Astrocyte (in vitro differentiated cells and primary cell): Measurements from ENCODE around the gene FAM234A. TPM values are rescaled to one million over a fixed set of nuclear protein-coding genes. Genes with fewer than 3 reads are reported as not detected.
A peak's percentile ranks its signal among the peaks of the same experiment; 100 is the strongest.

Experiments
- DNase-seq: peaks from one replicate; pipeline ENCODE4 v3.0.0-alpha.2; 2010; ENCODE audit warnings: low read depth
- FAIRE-seq: peaks from 2 replicates; lab custom pipeline; 2011; peaks lifted over from hg19 to GRCh38; lab: Jason Lieb, UNC
- H2AFZ ChIP-seq: 2 replicates; pipeline ENCODE4 v1.6.0; 2012; ENCODE audit warnings: low read depth, low read length, inconsistent platforms
- H3K27ac ChIP-seq: 2 replicates; pipeline ENCODE4 v1.5.1; 2011; ENCODE audit warnings: low read depth, low read length, inconsistent platforms
- H3K27me3 ChIP-seq: 2 replicates; pipeline ENCODE4 v1.6.0; 2011; ENCODE audit warnings: low read length, inconsistent platforms; ENCODE audit not compliant: insufficient read depth
- H3K36me3 ChIP-seq: 2 replicates; pipeline ENCODE4 v1.5.1; 2011; ENCODE audit warnings: low read length, inconsistent platforms; ENCODE audit not compliant: insufficient read depth
- H3K4me1 ChIP-seq: 2 replicates; pipeline ENCODE4 v1.5.1; 2011; ENCODE audit warnings: low read length, inconsistent platforms; ENCODE audit not compliant: insufficient read depth
- H3K4me2 ChIP-seq: 2 replicates; pipeline ENCODE4 v1.6.0; 2012; ENCODE audit warnings: low read length, inconsistent platforms
- H3K4me3 ChIP-seq: 2 replicates; pipeline ENCODE4 v1.5.1; 2011; ENCODE audit warnings: low read depth, mild to moderate bottlenecking, low read length, inconsistent platforms; ENCODE audit not compliant: insufficient read depth
- H3K79me2 ChIP-seq: 2 replicates; pipeline ENCODE4 v1.6.0; 2012; ENCODE audit warnings: mild to moderate bottlenecking, low read length, inconsistent platforms; ENCODE audit not compliant: insufficient read depth
- H3K9ac ChIP-seq: 2 replicates; pipeline ENCODE4 v1.6.0; 2012; ENCODE audit warnings: mild to moderate bottlenecking, low read length, inconsistent platforms
- H3K9me3 ChIP-seq: 2 replicates; pipeline ENCODE4 v1.5.1; 2012; ENCODE audit warnings: low read depth, mild to moderate bottlenecking, low read length, inconsistent platforms; ENCODE audit not compliant: insufficient read depth
- H4K20me1 ChIP-seq: 2 replicates; pipeline ENCODE4 v1.6.0; 2012; ENCODE audit warnings: low read length, inconsistent platforms; ENCODE audit not compliant: insufficient read depth
- H3K27ac Mint-ChIP-seq: one replicate; pipeline ENCODE4 v1.8.0; 2021; ENCODE audit warnings: mild to moderate bottlenecking, mixed read lengths; ENCODE audit not compliant: unreplicated experiment
- H3K27me3 Mint-ChIP-seq: one replicate; pipeline ENCODE4 v1.8.0; 2021; ENCODE audit warnings: low read depth, mixed read lengths; ENCODE audit not compliant: unreplicated experiment
- H3K36me3 Mint-ChIP-seq: one replicate; pipeline ENCODE4 v1.8.0; 2021; ENCODE audit warnings: low read depth, mixed read lengths; ENCODE audit not compliant: unreplicated experiment
- H3K4me1 Mint-ChIP-seq: one replicate; pipeline ENCODE4 v1.8.0; 2021; ENCODE audit warnings: low read depth, mixed read lengths; ENCODE audit not compliant: unreplicated experiment
- H3K4me3 Mint-ChIP-seq: one replicate; pipeline ENCODE4 v1.8.0; 2021; ENCODE audit warnings: mild to moderate bottlenecking, moderate library complexity, mixed read lengths; ENCODE audit not compliant: unreplicated experiment
- H3K9me3 Mint-ChIP-seq: one replicate; pipeline ENCODE4 v1.8.0; 2021; ENCODE audit warnings: mild to moderate bottlenecking, mixed read lengths; ENCODE audit not compliant: unreplicated experiment
- CTCF ChIP-seq: IDR thresholded peaks from 2 replicates; pipeline ENCODE4 v1.5.1; 2011; ENCODE audit warnings: low read depth, mild to moderate bottlenecking, inconsistent platforms, low read length, moderate library complexity; ENCODE audit not compliant: insufficient read depth
- EZH2 ChIP-seq: IDR thresholded peaks from 2 replicates; pipeline ENCODE4 v1.6.1; 2012; ENCODE audit warnings: mild to moderate bottlenecking, low read length, inconsistent platforms; ENCODE audit not compliant: insufficient read depth
- total RNA-seq: library from RNA; stranded (reverse); gene quantifications from 2 replicates; pipeline ENCODE4 v1.2.1, GENCODE V29; 2021

Gene FAM234A
- total RNA-seq, 1 donor from 2014 or later = 70.8 TPM

- Histone ChIP-seq H2AFZ (no peak overlapping the region), H3K9ac (no peak overlapping the region), H3K27me3 (peaks cover 7% of the 10 kb centered on the region), H3K4me2 (no peak overlapping the region), H3K4me3 (no peak overlapping the region), H3K4me1 (peaks cover 4% of the 10 kb centered on the region), H3K27ac (no peak overlapping the region), H3K9me3 (no peaks in the 10 kb centered on the region), H3K36me3 (no peaks in the 10 kb centered on the region), H4K20me1 (peaks cover 4% of the 10 kb centered on the region), H3K79me2 (no peaks in the 10 kb centered on the region)
- Mint-ChIP-seq H3K9me3 (no peaks in the 10 kb centered on the region), H3K4me3 (peak overlapping the region; percentile 21), H3K27me3 (peaks cover 13% of the 10 kb centered on the region), H3K4me1 (no peaks in the 10 kb centered on the region), H3K27ac (no peak overlapping the region), H3K36me3 (no peaks in the 10 kb centered on the region)
- no peak for TF ChIP-seq EZH2
- TF ChIP-seq CTCF = no peak
- FAIRE-seq (no peak), DNase-seq (no peak)
These were observed 44.9 kb downstream of the FAM234A start for GRCh38 chr16:279531-279930.

- H4K20me1 ChIP-seq = peaks cover 4% of the 10 kb centered on the region
- no peak overlapping the region for H2AFZ ChIP-seq
- H3K4me1 Mint-ChIP-seq = no peaks in the 10 kb centered on the region
- peaks cover 3% of the 10 kb centered on the region for H3K4me1 ChIP-seq
- H3K4me3 ChIP-seq = no peak overlapping the region
- H3K9me3 Mint-ChIP-seq = no peaks in the 10 kb centered on the region
- no peaks in the 10 kb centered on the region for H3K36me3 Mint-ChIP-seq
- no peak overlapping the region for H3K4me3 Mint-ChIP-seq
- H3K9ac ChIP-seq = no peak overlapping the region
- peaks cover 7% of the 10 kb centered on the region for H3K27me3 ChIP-seq
- no peaks in the 10 kb centered on the region for H3K79me2 ChIP-seq
- no peak overlapping the region for H3K27ac ChIP-seq
- FAIRE-seq (no peak), DNase-seq (no peak)
- H3K9me3 ChIP-seq = no peaks in the 10 kb centered on the region
- TF ChIP-seq EZH2 (peak; percentile 66), CTCF (no peak)
- H3K36me3 ChIP-seq = no peaks in the 10 kb centered on the region
- H3K4me2 ChIP-seq = peak overlapping the region; percentile 41
- peaks cover 13% of the 10 kb centered on the region for H3K27me3 Mint-ChIP-seq
- no peak overlapping the region for H3K27ac Mint-ChIP-seq
These were observed 45.4 kb downstream of the FAM234A start for GRCh38 chr16:280005-280460.

GRCh38 chr16:280552-280951 is 45.9 kb downstream of the FAM234A start, which contains the start of gene ARHGDIG:
Gene ARHGDIG (plus strand): TSS chr16:280591. CDS start chr16:280681, 90 bp downstream.
- no peaks in the 10 kb centered on the region for H3K79me2 ChIP-seq
- no peak within 1 kb of the TSS for H3K4me3 ChIP-seq
- H3K4me2 ChIP-seq = peak within 1 kb of the TSS; percentile 71
- H4K20me1 ChIP-seq = peaks cover 4% of the 10 kb centered on the region
- no peaks in the 10 kb centered on the region for H3K9me3 ChIP-seq
- DNase-seq (no peak), FAIRE-seq (no peak)
- H3K27me3 Mint-ChIP-seq = peaks cover 13% of the 10 kb centered on the region
- no peak within 1 kb of the TSS for H3K9ac ChIP-seq
- H3K27me3 ChIP-seq = peaks cover 7% of the 10 kb centered on the region
- no peak within 1 kb of the TSS for H3K4me3 Mint-ChIP-seq
- H3K27ac Mint-ChIP-seq = no peak within 1 kb of the TSS
- no peaks in the 10 kb centered on the region for H3K4me1 ChIP-seq
- H3K9me3 Mint-ChIP-seq = no peaks in the 10 kb centered on the region
- no peaks in the 10 kb centered on the region for H3K36me3 Mint-ChIP-seq
- no peaks in the 10 kb centered on the region for H3K36me3 ChIP-seq
- no peak within 1 kb of the TSS for H2AFZ ChIP-seq
- H3K27ac ChIP-seq = no peak within 1 kb of the TSS
- TF ChIP-seq EZH2 (no peak), CTCF (no peak)
- H3K4me1 Mint-ChIP-seq = no peaks in the 10 kb centered on the region
